Hindlimb muscle (tissue), 1 donor: Measurements from ENCODE around the gene UMPS. TPM values are rescaled to one million over a fixed set of nuclear protein-coding genes. Genes with fewer than 3 reads are reported as not detected.
A peak's percentile ranks its signal among the peaks of the same experiment; 100 is the strongest.
"Not testable (repeated sequence)": the region's sequence is repeated elsewhere in the genome, so short reads cannot be mapped to it uniquely, and the experiment has no call there.

Experiments used
- DNase-seq: peaks from one replicate; pipeline ENCODE4 v3.0.0-alpha.2; 2013
- polyA plus RNA-seq: library from polyadenylated mRNA; unstranded; fragments of 120-200 nt; gene quantifications from one replicate; pipeline ENCODE4 v1.2.1, GENCODE V29; 2013; ENCODE audit not compliant: insufficient read length

UMPS gene
- polyA plus RNA-seq, result 14.8 TPM

DNA sequence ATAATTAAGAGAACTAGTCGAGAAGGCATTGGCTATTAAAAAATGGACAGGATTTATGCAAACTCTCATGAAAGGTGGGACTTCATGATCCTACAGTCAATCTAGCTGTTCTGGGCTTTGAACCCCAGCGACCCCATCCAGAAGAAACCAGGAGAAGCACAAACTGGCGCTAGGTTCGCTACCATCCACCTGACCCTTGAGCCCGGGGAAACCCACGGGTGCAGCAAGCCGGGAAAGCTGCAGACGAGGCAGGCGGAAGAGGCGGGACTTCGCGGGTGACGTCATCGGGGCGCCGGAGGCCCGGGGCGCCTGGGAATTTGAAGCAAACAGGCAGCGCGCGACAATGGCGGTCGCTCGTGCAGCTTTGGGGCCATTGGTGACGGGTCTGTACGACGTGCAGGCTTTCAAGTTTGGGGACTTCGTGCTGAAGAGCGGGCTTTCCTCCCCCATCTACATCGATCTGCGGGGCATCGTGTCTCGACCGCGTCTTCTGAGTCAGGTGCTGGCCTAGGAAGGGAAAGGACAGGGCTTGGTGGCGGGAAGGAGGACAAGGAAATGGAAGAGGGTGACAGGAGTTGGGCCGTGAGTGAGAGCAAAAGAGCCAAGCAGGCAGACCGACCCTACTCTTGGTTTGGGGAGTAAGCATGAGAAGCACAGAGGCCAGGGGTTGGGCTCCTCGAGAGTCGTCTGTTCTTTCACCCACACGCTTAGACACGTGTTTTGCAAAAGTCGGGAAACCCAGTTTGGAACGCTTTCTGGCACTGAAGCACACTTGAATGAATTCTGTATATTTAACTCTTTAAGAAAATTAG lies at the start of gene UMPS:
Gene UMPS (plus strand): TSS at position 324 of the 812 bp plus-strand sequence. CDS start 20 bp downstream, at position 344.
- peak; percentile 90 for DNase-seq

DNA sequence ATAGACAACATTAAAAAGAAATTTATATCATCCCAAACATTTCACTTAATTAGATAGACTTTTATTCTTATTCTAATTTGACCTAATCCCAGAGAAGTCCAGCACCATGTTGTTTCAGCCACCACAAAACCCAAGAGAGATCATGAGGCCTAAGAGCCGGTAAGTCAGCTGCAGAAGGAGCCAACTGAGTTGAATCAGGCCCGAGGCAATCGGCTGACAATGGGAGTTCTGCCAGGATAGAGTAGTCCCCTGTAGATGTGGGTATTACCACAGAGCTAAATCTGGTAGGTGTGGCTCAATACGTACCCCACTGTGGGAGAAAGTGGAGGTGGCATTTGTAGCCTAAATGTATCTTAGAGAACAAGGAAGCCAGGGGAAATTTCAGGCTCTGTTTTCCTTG lies 49.7 kb upstream of the UMPS start:
- no peak for DNase-seq

DNA sequence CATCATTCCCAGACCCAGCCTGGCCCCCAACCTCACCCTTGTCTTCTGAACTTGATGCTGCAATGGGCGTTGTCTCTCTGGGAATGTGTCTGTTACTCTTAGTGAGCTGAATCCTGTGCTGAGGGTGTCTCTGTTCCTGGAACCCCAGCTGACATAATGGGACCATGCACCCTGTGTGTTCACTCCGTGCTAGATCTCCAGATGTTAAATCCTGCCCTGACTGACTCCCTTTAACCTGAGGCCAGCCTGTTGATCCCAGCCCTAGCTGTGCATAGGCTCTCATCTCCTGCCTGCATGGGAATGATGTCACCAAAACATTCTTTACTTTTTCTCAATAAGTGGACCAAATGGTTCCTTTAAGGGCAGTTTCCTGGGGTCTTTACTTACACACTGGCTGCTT lies 48.0 kb upstream of the UMPS start:
- DNase-seq, result no peak

DNA sequence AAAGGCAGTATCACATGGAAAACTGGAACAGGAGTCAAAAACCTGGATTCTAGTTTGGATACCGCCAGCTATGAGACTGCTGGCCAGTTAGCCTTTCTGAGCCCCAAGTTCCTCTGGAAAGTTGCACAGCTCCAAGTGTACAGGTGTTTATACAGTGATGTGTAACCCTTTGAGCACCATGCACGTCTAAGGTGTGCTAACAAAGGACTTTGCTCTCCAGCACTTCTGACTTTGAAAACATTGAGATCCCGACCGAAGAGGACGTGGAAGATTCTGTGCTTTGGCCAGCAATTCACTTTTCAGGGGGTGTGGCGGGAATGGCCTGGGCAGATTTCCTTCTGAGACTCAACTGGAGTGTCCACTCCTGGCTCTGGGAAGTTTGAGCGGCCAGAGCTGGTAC lies 45.8 kb upstream of the UMPS start:
- DNase-seq, result peak; percentile 27

DNA sequence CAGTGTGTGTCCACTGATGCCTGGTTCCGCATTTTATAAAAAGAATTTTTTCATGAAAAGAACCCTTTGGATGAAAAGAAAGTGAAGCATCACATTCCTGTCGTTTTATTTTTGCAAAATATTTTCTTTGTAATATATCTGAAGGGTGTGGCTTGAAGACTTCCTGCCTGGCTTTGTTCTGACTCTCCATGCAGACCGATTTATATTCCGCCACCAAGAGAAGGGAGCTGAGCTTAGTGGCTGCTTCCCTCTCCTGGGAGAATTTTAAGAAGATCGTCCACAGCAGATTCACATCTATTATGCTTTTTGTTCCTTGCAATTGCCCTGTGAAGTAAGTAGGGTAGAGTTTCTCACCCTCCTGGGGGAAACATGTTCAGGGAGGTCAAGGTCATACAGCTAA lies 45.2 kb upstream of the UMPS start:
- no peak for DNase-seq

DNA sequence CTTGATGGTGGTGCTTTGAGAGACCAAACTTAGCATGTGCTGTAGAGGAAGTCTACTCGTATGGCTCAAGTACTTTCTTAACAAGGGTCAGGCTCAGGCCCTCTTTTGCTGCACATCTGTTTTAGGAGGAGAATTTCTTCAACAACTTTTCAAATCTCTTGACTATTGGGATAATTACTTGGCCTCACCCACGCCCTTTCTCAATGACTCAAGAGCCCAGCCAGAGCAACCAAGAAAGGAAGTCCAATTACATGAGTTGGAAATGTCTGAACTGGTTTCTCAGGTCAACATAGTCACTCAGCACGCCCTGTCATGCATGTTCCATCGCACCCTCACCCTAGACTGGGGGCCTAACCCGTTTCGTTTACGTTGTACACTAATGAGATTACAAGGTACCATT lies 44.8 kb upstream of the UMPS start:
- no peak for DNase-seq

DNA sequence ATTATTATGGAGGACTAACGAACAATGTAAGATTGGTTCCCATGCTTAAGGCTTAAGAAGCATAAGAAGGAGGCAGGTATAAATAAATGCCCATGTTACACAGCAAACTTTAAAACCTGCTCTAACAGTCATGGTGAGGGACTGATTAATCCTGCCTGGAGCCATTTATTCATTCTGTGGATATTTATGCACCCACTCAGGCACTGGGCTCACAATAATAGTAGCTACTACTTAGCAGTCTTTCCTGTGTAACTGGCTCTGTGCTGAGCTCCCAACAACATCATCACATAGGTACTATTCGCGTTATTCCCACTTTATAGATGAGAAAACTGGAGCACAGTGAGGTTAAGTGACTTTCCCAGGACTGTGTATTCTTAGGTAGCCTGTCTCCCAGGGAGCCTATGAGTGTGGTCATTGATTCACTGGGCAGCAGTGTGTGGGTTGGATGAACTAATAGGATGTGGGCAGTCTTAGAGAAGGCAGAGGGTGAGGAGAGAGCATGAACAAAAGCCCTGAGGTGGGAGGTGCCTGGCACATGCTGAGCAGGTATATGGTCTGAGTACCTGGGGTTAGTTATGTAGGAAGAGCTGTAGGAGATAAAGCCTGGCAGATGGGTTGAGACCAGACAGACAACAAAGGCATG lies 44.1 kb upstream of the UMPS start:
- DNase-seq, result no peak

DNA sequence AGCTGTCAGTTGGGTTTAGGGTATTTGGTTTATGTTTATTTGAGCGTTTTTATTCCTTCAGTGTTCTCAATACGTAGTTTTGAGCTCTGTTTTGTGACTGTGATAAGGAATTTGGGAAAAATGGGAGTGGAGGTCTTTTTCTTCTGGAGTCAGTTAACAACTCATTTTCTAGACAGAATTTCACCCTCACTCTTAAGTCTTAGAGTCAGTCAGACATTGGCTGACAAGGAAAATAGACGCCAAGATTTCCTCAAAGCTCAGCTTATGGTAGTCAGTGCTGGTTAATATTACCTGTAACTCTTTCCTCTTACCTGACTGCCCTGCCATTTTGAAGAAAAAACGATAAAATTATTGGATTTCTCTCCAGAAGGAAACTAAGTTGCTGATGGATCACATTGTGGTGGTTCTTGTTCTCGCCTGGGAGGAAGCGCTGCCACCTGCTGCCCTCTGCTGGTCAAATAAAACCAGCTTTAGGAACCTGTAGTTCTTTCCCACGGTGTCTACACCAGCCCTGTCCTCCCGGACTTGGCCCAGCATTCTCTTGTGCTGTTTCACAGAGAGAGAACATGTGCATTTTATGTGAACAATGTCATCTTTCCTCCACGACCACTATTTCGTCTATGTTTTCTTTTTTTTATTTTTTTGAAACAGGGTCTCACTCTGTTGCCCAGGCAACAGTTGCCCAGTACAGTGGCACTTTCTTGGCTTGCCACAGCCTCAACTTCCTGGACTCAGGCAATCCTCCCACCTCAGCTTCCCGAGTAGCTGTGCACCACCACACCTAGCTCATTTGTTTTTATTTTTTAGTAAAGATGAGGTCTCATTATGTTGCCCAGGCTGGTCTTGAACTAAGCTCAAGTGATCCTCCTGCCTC lies 41.4 kb upstream of the UMPS start:
- peak; percentile 74 for DNase-seq

DNA sequence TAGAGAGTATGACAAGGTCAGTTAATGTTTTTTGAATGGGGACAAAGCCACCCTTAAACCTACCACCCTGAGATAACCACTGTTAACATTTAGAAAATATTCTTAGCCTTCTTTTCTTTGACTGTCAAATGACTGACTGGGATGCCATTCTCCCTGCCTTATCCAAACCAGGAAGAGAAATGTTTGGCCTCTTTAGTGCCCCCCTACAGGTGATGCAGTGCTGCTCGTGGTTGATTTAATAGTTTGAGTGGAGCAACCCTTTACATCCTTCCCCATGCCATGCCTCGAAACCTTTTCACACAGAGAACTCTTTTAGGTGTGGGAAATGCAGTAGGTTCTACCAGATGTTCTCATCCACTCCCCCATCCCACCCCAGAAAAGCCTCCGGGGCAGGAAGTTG lies 38.7 kb upstream of the UMPS start:
- no peak for DNase-seq

DNA sequence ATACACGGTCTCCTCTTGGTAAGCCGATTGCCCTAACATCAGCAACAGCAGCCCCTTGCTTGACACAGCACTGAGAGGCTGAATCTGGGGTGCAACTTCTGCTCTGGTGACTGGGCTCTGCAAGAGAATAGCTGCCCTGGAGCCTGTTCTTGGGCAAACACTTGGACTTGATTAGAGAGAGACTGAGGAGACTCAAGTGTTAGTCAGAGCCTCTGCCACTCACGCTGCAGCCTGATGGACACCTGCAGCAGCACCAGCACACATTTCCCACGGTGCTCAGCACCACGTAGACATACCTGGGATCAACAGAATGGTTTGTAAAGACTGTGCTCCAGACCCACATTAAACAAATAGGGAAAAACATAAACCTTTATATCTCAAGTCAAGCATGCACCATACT lies 35.8 kb upstream of the UMPS start:
- DNase-seq, result no peak

DNA sequence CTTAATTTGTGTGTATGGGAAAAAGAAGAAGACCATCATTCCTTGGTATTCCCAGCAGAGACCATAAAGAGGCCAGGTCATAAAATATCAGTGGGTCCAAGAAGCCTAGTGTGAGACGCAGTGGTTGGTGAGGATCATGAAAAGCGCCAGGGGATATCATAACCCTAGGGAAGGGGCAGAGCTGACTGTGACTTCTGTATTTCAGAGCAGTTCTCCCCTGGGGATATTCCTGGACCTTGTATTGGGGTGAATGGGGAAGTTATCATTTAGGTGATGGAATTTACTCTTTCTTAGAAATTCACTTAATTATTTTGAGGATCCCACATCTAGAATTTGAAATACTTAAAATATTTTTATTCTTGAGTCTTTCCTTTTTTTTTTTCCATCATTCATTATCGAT lies 34.9 kb upstream of the UMPS start:
- DNase-seq, result no peak

DNA sequence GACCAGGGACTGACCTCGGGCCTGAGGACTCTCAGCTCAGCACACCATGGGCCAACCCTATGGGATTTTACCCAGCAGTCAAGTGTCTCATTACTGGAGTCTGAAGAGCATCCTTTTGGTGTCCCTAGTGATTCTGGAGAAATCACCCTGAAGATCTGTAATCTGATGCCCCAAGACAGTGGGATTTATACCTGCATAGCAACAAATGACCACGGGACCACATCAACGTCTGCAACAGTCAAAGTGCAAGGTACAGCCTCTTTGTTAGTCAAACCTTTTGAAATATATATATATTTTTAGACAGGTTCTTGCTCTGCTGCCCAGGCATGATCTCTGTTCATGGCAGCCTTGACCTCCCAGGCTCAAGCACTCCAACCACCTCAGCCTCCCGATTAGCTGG lies 34.2 kb upstream of the UMPS start:
- DNase-seq, result no peak

DNA sequence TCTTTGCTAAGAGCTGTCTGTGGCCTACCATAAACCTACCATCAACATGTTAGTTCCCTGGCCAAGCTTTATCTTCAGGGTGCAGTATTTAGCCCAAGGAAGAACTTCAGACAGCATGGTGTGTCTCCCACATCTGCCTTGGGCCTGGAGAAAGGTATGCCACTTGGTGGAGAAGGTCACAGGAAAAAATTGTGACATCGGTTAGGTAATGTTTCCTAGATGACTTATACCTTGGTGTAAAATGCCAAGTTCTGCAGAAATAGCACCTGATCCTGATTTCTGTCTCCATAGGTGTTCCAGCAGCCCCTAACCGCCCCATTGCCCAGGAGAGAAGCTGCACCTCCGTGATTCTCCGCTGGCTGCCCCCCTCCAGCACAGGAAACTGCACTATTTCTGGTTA lies 33.0 kb upstream of the UMPS start:
- no peak for DNase-seq

DNA sequence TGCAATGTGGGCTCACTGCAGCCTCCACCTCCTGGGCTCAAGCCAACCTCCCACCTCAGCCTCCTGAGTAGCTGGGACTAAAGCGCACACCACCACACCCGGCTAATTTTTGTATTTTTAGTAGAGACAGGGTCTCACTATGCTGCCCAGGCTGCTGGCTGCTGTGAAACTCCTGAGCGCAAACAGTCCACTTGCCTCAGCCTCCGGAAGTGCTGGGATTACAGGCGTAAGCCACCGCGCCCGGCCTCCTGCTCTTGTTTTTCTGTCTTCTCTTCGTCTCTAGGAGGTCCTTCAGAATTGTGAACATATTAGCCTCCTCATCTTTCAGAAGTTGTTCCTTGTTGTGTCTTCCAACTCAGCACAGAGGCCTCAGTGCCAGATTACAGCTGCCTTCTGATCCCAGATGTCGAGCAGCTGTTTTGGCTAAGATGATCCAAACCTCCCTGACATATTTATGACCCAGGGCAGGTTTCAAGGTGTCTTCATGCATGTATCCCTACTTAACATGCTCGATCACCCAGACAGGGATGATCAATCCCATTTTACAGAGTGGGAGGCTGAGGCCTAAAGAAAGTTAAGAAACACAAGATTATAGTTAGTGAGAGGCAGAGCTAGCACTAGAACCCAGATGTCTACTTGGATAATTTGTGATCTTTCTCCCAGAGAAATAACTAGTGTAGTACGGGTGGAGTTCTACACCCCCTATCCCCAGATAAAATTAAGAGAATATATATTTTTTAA lies 32.1 kb upstream of the UMPS start:
- no peak for DNase-seq

DNA sequence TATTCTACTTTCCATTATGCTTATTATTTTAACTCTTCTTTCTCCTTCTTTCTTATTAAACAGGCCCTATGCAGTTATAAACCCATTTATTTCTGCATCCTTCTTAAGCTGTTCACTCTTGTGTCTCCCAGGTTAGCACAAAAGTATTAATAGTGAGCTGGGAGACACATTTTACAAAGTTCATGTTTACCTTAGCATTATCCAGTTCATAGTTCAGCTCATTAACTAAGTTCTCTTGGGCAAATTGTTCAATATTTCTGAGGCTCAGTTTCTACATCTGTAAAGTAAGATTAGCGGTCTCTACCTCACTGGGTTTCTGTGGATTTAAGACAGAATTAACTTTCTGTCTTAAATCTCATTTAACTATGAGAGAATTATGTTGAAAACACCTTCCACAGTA lies 31.2 kb upstream of the UMPS start:
- no peak for DNase-seq

DNA sequence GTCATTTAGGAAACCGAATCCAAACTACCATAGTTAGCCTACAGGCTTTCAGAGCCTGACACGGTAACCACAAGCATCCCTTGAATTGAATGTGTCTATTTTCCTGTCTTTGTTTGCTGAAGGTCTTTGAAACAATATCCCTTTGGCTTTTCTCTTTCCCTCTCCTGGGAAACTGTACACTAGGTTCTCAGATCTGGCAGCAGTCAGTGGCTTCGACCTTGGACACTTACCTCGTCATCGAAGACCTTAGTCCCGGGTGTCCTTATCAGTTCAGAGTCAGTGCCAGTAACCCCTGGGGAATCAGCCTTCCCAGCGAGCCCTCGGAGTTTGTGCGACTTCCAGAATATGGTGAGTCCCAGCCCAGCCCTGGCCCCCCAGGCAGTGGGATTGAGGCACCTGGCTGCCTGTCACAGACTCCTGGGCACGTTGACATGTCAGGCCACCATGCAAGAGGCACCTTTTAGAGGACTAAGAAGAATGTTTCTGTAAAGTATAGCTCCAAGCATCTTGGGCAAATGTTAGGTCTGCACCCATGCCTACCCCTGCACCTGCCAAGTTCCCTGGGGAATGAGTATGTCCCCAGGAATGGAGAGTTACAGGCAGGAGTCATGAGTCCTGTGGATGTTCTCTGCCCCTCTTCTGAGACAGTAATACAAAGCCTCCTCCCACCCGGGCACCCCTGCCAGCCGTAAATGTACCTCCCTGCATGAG lies 30.4 kb upstream of the UMPS start:
- DNase-seq, result no peak

DNA sequence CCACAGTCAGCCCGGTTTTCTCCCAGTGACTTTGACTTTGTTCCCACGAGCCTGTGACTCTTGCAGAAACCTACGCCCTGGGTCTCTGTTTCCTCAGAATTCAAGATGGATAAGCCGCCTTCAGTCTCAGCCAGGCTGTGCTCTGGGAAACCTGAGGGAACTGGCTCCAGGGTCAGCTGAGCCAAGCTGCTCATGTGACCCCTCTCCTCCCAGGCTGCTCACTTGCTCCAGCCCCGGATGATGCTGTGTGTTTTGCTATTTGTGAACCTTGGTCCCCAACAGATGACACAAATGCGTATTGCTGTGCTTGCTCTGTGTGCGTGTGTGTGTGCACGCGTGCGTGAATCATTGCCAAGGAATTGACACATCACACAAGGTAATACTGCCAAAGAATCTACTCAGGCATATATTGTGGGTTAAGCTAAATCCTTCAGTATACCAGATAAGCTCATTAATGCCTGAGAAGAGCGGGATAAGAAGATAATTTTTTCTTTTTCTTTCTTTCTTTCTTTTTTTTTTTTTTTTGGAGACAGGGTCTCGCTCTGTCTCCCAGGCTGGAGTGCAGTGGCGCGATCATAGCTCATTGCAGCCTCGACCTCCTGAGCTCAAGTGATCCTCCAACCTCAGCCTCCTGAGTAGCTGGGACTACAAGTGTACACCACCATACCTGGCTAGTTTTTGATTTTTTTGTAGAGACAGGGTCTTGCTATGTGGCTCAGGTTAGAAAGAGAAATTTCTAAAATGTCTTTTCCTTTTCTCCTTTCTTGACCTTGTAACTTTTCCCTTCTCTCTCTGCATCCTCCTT lies 29.2 kb upstream of the UMPS start:
- DNase-seq, result no peak

DNA sequence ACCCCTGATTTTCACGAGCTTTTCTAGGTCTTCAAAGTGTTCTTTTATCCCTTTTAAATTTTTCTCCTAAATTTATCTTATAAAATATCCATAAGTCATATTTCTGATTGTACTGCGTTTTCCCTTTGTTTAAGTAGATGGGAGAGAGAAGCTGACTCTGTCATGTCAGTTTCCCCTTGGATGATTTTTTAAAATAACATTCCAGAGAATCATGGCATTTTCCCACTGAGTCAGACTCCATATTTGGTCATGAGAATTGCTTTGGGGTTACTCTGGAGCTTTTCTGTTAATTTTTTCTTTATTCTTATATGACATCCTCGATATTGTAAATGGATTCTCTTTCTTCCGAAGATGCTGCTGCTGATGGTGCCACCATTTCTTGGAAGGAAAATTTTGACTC lies 28.6 kb upstream of the UMPS start:
- DNase-seq, result no peak

DNA sequence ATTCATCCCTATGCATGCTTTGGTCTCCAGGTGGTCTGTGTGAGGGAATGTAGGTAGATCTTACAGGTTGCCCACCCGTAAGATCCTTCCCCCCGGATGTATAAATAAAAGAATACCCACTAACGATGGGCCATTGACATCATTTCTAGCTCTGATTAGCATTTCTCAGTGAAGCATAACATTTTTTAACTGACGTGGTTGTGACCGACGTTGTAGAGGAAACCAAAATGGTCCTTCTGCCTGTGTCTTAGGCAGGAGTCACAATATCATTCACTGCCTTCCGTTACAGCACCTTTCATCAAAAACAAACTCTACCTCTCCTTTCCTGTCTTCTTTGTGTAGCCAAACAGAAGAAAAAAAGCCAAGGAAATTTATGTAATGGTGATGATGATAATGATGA lies 27.3 kb upstream of the UMPS start:
- DNase-seq, result no peak

DNA sequence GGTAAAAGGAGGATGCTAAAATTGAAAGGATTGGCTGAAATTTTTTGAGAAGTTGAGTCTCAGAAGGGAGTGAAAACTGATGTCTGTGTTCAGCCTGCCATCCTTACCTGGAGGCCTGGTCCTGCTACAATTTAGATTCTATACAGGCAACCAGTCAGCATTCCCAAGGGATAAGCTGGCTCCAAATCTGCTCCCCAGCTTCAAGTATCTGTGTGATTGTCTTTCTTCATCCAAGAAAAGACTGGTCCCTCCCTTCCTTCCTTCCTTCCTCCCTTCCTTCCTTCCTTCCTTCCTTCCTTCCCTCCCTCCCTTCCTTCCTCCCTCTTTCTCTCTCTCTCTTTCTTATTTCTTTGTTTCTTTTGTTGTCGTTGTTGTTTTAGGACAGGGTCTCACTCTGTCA lies 24.7 kb upstream of the UMPS start:
- DNase-seq, result no peak

DNA sequence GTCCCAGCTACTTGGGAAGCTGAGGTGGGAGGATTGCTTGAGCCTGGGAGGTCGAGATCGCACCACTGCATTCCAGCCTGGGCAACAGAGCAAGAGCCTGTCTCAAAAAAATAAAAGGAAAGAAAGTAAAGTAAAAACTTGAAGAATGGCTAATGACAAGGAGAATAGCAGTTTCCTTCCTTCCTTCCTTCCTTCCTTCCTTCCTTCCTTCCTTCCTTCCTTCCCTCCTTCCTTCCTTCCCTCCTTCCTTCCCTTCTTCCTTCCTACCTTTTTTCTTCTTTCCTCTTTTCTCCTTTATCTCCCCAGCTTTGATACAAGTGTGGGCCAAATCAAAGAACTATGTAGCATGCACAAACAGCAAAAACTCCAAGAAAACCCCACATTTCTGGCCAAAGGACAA lies 23.0 kb upstream of the UMPS start:
- not testable (repeated sequence) for DNase-seq
